K562 (cell line): ENCODE results near the gene INSIG1. TPM values are rescaled to one million over a fixed set of nuclear protein-coding genes. Genes with fewer than 3 reads are reported as not detected.
A peak's percentile ranks its signal among the peaks of the same experiment; 100 is the strongest.

Experiments
- CBX8 ChIP-seq: fragments of 200-600 bp; sonication (generic); IDR thresholded peaks from 2 replicates; pipeline ENCODE4 v1.6.1; 2012; ENCODE audit warnings: borderline replicate concordance, mixed run types, low read depth, mild to moderate bottlenecking, moderate library complexity, mixed read lengths, low read length, control low read depth, inconsistent platforms; ENCODE audit not compliant: poor library complexity, severe bottlenecking; ENCODE audit errors: extremely low read depth
- HOXB6 ChIP-seq: fragments of 250-450 bp; sonication (Bioruptor Pico); IDR thresholded peaks from 2 replicates; pipeline ENCODE4 v1.5.1; 2022; ENCODE audit warnings: mild to moderate bottlenecking, borderline replicate concordance
- polyA plus RNA-seq, 8 experiments: library from polyadenylated mRNA; depleted of rRNA in 4 of 8; stranded (reverse) in 5 of 8; unstranded in 3 of 8; fragments of >200 nt; fragmentation: Nextera tagmentation in 2 of 8; fragmentation: Illumina TruSeq in 1 of 8; extraction: Ambion mirVana in 2 of 8; extraction: Trizol in 1 of 8; gene quantifications; 2 replicates each; pipeline versions ENCODE4 v1.2.1 to v1.2.3, GENCODE V29; 2011 to 2014; ENCODE audit warnings: inconsistent platforms in 1 of 8, missing spikeins in 1 of 8
- total RNA-seq, 7 experiments: library from RNA; depleted of rRNA in 6 of 7; stranded (reverse); fragments of >200 nt in 6 of 7; fragmentation: Illumina TruSeq in 2 of 7; extraction: Trizol in 2 of 7; gene quantifications; 2 replicates each; pipeline versions ENCODE4 v1.2.1 to v1.2.3, GENCODE V29; 2011 to 2021; ENCODE audit warnings: low replicate concordance in 1 of 7
- TF ChIP-seq, protein P1 (sequence below), 2 experiments: fragments of 450-650 bp; IDR thresholded peaks; 2 replicates each; pipeline ENCODE4 v1.6.1; 2016; ENCODE audit warnings: mild to moderate bottlenecking in 2 of 2, borderline replicate concordance in 1 of 2, low read depth in 1 of 2, moderate library complexity in 1 of 2
- TF ChIP-seq, protein P2 (sequence below): fragments of 450-650 bp; IDR thresholded peaks from 2 replicates; pipeline ENCODE4 v1.6.1; 2014; ENCODE audit warnings: low read depth, mild to moderate bottlenecking, moderate library complexity, borderline replicate concordance
- TF ChIP-seq, protein P3 (sequence below), 2 experiments: fragments of 450-650 bp; conservative IDR thresholded peaks; 2 replicates each; pipeline ENCODE4 v1.6.1; 2017; ENCODE audit warnings: mild to moderate bottlenecking in 2 of 2, moderate library complexity in 2 of 2

INSIG1 gene
- total and polyA plus RNA-seq, 9 of the 15 experiments (the other 6 are each of a cell fraction or from before 2014, with no cell fraction given) = 57.1 to 787 (median 238) TPM

DNA sequence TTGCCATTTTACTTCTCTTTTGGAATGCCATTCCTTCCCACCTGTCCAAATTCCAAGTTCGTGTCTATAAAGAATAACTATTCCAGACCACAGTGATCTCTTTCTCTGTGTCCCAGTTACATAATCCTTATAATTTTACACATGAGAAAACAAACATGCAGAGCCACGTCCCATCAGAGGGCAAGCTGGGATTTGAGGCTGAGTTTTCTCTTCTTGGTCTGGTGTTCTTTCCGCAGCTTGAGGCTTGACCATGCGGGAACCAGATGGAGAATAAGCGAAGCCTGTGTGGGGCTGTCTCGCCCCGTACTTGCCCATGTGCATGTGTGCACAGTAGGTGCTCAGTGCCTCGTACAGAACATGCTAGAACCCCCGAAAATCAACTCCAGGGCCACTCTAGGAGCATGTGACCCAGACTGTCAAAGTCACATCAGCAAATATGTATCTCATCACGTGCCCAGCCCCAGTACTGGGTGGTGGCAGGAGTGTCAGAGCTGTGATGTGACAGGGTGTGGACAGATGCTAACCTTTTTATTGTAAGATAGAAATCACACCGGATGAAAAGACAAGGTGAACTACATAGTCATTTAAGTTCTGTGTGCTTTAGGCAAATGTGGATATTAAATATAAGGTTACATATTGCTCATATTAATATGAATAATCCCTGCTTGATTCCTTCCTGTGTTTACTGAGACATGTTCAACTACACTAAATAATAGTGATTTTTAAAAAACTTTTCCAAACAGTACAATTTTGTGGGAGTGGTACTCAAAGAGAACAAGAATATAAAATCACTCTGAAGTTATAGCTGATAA, 3.2 kb downstream of the INSIG1 start (continued):
- TF ChIP-seq, protein P1, sequence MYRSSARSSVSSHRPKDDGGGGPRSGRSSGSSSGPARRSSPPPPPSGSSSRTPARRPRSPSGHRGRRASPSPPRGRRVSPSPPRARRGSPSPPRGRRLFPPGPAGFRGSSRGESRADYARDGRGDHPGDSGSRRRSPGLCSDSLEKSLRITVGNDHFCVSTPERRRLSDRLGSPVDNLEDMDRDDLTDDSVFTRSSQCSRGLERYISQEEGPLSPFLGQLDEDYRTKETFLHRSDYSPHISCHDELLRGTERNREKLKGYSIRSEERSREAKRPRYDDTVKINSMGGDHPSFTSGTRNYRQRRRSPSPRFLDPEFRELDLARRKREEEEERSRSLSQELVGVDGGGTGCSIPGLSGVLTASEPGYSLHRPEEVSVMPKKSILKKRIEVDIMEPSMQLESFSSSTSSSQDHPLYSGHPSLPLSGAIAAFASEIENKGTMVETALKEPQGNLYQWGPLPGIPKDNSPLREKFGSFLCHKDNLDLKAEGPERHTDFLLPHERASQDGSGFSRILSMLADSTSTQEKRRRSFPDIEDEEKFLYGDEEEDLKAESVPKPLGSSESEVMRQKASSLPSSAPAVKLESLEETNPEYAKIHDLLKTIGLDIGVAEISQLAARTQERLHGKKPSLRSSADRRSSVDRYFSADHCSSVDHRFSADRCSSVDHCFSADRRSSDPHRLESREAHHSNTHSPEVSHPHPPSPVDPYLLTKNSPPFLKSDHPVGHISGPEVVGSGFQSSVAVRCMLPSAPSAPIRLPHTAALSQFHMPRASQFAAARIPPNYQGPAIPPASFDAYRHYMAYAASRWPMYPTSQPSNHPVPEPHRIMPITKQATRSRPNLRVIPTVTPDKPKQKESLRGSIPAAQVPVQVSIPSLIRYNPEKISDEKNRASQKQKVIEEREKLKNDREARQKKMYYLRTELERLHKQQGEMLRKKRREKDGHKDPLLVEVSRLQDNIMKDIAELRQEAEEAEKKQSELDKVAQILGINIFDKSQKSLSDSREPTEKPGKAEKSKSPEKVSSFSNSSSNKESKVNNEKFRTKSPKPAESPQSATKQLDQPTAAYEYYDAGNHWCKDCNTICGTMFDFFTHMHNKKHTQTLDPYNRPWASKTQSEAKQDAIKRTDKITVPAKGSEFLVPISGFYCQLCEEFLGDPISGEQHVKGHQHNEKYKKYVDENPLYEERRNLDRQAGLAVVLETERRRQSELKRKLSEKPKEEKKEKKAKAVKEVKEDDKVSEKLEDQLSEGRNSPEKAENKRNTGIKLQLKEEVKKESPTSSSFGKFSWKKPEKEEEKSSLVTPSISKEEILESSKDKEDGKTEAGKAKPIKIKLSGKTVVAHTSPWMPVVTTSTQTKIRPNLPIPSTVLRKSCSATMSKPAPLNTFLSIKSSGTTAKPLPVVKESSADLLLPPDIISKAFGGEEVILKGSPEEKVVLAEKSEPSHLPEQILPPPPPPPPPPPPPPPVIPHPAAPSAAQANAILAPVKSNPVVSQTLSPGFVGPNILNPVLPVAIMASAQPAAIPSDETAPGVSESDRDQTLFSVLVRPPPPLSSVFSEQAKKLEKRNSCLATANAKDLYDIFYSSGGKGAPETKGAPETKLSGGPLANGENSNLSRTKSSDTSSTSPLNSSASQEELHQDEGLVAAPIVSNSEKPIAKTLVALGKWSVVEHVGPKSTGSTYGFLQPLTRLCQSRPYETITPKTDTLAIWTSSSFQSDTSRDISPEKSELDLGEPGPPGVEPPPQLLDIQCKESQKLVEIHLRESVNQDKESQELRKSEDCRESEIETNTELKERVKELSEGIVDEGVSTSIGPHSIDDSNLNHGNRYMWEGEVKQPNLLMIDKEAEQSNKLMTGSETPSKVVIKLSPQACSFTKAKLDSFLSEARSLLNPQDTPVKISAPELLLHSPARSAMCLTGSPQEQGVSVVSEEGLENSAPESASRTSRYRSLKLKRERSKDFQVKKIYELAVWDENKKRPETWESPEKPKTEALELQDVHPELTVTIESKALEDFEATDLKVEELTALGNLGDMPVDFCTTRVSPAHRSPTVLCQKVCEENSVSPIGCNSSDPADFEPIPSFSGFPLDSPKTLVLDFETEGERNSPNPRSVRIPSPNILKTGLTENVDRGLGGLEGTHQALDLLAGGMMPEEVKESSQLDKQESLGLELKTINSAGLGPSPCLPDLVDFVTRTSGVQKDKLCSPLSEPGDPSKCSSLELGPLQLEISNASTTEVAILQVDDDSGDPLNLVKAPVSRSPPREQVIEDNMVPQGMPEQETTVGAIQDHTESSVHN (IDR thresholded peaks at IDR 0.05; ENCODE audit: borderline replicate concordance in 1 of 2, low read depth in 1 of 2) = no peak
- TF ChIP-seq, protein P2, sequence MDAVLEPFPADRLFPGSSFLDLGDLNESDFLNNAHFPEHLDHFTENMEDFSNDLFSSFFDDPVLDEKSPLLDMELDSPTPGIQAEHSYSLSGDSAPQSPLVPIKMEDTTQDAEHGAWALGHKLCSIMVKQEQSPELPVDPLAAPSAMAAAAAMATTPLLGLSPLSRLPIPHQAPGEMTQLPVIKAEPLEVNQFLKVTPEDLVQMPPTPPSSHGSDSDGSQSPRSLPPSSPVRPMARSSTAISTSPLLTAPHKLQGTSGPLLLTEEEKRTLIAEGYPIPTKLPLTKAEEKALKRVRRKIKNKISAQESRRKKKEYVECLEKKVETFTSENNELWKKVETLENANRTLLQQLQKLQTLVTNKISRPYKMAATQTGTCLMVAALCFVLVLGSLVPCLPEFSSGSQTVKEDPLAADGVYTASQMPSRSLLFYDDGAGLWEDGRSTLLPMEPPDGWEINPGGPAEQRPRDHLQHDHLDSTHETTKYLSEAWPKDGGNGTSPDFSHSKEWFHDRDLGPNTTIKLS = no peak
- TF ChIP-seq HOXB6 (CRISPR knock-in tag) = no peak
- TF ChIP-seq, protein P3, sequence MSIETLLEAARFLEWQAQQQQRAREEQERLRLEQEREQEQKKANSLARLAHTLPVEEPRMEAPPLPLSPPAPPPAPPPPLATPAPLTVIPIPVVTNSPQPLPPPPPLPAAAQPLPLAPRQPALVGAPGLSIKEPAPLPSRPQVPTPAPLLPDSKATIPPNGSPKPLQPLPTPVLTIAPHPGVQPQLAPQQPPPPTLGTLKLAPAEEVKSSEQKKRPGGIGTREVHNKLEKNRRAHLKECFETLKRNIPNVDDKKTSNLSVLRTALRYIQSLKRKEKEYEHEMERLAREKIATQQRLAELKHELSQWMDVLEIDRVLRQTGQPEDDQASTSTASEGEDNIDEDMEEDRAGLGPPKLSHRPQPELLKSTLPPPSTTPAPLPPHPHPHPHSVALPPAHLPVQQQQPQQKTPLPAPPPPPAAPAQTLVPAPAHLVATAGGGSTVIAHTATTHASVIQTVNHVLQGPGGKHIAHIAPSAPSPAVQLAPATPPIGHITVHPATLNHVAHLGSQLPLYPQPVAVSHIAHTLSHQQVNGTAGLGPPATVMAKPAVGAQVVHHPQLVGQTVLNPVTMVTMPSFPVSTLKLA (conservative IDR thresholded peaks at IDR 0.05) = peak; percentile 81 to 91
- no peak for TF ChIP-seq CBX8
